ENCODE measurements around the gene OTOP3.

DNA sequence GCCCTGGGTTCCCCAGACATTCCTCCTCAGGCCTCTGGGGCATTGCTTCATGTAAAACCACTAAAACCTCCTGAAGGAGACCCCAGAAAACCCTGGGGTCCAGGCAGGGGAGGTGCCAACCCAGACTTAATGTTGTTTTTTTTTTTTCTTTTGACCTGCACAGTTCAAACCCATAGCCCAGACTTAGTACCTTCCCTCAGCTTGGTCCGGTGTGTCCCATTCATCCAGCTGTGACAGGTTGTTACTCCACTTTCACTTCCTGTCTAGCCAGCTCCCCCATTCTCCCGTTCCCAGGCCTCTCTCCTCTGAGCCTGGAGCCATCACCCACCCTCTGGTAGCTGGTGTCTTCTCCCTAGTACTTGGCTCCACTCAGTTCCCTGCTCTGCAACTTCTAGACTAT lies 56.5 kb downstream of the OTOP3 start:
- TF ChIP-seq, protein P1, sequence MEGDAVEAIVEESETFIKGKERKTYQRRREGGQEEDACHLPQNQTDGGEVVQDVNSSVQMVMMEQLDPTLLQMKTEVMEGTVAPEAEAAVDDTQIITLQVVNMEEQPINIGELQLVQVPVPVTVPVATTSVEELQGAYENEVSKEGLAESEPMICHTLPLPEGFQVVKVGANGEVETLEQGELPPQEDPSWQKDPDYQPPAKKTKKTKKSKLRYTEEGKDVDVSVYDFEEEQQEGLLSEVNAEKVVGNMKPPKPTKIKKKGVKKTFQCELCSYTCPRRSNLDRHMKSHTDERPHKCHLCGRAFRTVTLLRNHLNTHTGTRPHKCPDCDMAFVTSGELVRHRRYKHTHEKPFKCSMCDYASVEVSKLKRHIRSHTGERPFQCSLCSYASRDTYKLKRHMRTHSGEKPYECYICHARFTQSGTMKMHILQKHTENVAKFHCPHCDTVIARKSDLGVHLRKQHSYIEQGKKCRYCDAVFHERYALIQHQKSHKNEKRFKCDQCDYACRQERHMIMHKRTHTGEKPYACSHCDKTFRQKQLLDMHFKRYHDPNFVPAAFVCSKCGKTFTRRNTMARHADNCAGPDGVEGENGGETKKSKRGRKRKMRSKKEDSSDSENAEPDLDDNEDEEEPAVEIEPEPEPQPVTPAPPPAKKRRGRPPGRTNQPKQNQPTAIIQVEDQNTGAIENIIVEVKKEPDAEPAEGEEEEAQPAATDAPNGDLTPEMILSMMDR (IDR thresholded peaks at IDR 0.05), result no peak
- no peak for TF ChIP-seq POLR2A (IDR thresholded peaks at IDR 0.05)
- no peak for TF ChIP-seq EP300 (IDR thresholded peaks at IDR 0.05; ENCODE audit: low read depth)
- TF ChIP-seq POLR2AphosphoS5 (IDR thresholded peaks at IDR 0.05), result no peak
